Progenitor cell of endocrine pancreas (in vitro differentiated cells): ENCODE results near the gene PECR. TPM values are rescaled to one million over a fixed set of nuclear protein-coding genes. Genes with fewer than 3 reads are reported as not detected.

Experiments
- DNase-seq: peaks from one replicate; pipeline ENCODE4 v3.0.0; 2021; ENCODE audit warnings: low spot score; ENCODE audit not compliant: unreplicated experiment
- H3K27ac Mint-ChIP-seq: 2 replicates; pipeline ENCODE4 v1.8.0; 2021; ENCODE audit warnings: mild to moderate bottlenecking, moderate library complexity, mixed read lengths
- H3K27me3 Mint-ChIP-seq: 2 replicates; pipeline ENCODE4 v1.8.0; 2021; ENCODE audit warnings: mixed read lengths
- H3K36me3 Mint-ChIP-seq: 2 replicates; pipeline ENCODE4 v1.8.0; 2022; ENCODE audit warnings: mixed read lengths; ENCODE audit not compliant: insufficient read depth
- H3K4me1 Mint-ChIP-seq: 2 replicates; pipeline ENCODE4 v1.8.0; 2021; ENCODE audit warnings: low read depth, mixed read lengths
- H3K4me3 Mint-ChIP-seq: 2 replicates; pipeline ENCODE4 v1.8.0; 2021; ENCODE audit warnings: low read depth, mild to moderate bottlenecking, moderate library complexity, mixed read lengths
- H3K9me3 Mint-ChIP-seq: 2 replicates; pipeline ENCODE4 v1.8.0; 2021; ENCODE audit warnings: low read depth, mixed read lengths
- total RNA-seq: library from RNA; stranded (reverse); gene quantifications from 2 replicates; pipeline ENCODE4 v1.2.1, GENCODE V29; 2021
- TF ChIP-seq, protein P1 (sequence below): fragments of 200-600 bp; sonication (generic); IDR thresholded peaks from one replicate; pipeline ENCODE4 v1.5.0; 2021; ENCODE audit warnings: antibody characterized with exemption, mild to moderate bottlenecking; ENCODE audit not compliant: unreplicated experiment

PECR gene
- total RNA-seq, 1 donor from 2014 or later: 14.2 TPM

DNA sequence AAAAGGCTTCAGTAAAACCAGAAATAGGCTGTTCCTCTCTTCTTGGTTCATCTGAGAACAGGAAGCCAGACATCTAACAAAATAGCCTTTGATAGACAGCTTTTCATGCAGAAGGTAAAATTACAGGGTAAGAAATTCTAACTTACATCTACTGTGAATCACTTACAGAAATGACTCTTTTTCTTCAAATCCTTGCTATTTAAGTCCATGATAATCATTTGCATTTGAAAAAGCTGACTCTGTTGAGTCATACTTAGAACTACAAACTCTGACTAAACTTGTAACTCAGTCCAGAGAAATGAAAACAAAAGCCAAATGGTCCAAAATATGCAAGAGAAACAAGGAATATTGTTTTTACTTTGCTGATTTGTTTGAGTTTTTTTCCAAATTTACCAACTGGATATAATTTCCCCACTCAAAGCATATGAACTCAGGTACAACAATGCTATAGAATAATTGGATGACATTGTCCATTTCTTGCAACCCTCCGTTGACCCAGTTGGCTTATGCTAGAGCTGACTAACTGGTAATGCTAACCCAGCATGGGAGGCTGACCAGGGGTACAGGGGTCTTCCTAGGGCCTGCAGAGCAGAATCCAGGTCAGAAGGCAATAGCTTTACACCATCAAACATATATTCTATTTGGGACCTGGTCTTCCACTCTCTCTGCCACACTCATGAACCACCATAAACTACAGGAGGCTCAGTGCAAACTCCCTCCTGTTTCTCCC lies 49.5 kb downstream of the PECR start:
- Mint-ChIP-seq H3K36me3 (peaks cover 3% of the 10 kb centered on the region), H3K9me3 (no peaks in the 10 kb centered on the region), H3K27me3 (no peaks in the 10 kb centered on the region), H3K4me1 (no peaks in the 10 kb centered on the region), H3K4me3 (no peak overlapping the region), H3K27ac (no peak overlapping the region)
- TF ChIP-seq, protein P1, sequence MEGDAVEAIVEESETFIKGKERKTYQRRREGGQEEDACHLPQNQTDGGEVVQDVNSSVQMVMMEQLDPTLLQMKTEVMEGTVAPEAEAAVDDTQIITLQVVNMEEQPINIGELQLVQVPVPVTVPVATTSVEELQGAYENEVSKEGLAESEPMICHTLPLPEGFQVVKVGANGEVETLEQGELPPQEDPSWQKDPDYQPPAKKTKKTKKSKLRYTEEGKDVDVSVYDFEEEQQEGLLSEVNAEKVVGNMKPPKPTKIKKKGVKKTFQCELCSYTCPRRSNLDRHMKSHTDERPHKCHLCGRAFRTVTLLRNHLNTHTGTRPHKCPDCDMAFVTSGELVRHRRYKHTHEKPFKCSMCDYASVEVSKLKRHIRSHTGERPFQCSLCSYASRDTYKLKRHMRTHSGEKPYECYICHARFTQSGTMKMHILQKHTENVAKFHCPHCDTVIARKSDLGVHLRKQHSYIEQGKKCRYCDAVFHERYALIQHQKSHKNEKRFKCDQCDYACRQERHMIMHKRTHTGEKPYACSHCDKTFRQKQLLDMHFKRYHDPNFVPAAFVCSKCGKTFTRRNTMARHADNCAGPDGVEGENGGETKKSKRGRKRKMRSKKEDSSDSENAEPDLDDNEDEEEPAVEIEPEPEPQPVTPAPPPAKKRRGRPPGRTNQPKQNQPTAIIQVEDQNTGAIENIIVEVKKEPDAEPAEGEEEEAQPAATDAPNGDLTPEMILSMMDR: no peak
- DNase-seq: no peak

DNA sequence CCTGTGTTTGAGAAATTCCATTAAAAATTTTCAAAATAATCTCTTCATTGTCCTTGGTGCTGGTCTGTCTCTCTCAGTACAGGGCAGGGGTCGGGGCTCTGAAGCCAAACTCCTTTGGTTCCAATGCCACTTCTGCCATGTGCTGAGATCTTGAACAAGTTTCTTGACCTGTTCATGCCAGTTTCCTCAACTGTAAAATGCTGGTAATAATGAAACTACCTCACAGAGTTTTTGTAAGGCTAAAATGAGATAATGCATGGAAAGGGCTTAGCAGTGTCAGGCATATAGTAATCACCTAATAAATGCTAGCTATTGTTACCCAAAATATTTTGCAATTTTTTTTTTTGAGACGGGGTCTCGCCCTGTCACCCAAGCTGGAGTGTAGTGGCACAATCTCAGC lies 51.4 kb downstream of the PECR start:
- no peak overlapping the region for H3K4me3 Mint-ChIP-seq
- H3K27ac Mint-ChIP-seq: no peak overlapping the region
- TF ChIP-seq, protein P1: no peak
- no peaks in the 10 kb centered on the region for H3K27me3 Mint-ChIP-seq
- H3K36me3 Mint-ChIP-seq: peaks cover 3% of the 10 kb centered on the region
- H3K9me3 Mint-ChIP-seq: no peaks in the 10 kb centered on the region
- no peak for DNase-seq
- no peaks in the 10 kb centered on the region for H3K4me1 Mint-ChIP-seq

DNA sequence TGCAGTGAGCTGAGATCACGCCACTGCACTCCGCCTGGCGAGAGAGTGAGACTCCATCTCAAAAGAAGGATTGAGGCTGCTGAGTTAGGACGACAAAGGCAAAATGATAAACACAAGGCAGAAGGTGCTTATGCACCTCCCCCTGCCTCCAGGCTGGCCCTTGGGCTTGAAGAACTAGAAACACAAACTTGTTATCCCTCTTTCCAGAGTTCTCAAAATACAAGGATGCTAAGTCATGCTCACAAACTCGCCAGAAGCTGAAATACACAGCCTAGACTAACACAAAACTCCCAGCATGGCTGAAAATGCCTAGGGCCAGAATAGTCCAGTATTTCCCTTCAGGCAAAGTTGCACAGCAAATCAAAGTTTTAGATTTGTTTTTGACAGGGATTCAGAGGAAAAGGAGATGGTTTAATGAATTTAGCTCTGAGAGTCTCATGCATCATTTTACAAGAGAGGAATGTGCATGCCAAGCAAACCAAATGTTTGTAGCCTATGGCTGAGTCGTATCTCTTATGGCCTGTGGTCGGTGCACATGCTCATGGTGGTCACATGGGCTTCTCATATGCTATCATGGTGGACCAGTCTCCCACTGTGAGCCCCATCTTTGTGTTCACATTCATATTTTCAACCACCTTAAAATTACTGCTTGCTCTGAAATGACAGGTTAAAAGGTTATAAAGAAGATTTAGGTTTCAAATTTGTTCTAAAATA lies 52.0 kb downstream of the PECR start:
- H3K4me1 Mint-ChIP-seq: no peaks in the 10 kb centered on the region
- no peak for DNase-seq

DNA sequence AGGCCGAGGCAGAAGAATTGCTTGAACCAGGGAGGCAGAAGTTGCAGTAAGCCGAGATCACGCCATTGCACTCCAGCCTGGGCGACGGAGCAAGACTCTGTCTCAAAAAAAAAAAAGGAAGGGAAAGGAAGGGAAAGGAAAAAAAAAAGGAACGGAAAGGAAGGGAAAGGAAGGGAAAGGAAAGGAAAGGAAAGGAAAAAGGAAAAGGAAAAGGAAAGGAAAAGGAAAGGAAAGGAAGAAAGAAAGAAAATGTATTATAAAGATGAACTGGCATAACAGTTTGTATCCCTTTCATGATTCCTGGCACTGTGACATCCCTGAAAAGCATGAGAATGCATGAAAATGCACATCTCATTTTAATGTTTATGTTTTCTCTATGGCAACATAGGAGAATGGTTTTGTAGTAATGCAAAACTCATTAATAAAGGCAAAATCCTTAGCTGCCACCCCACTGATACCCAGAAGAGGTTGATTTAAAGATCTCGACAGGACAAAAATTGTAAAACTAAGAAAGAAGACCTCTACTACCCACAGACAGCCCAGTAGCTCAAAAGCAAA lies 56.8 kb downstream of the PECR start:
- Mint-ChIP-seq H3K27ac (no peak overlapping the region), H3K9me3 (no peaks in the 10 kb centered on the region), H3K4me3 (no peak overlapping the region), H3K36me3 (peaks cover 3% of the 10 kb centered on the region), H3K27me3 (no peaks in the 10 kb centered on the region), H3K4me1 (no peaks in the 10 kb centered on the region)
- no peak for DNase-seq
- TF ChIP-seq, protein P1: no peak

More for the DNA sequence above, 52.0 kb downstream of the PECR start:
- H3K9me3 Mint-ChIP-seq: no peaks in the 10 kb centered on the region
- H3K36me3 Mint-ChIP-seq: peaks cover 3% of the 10 kb centered on the region
- TF ChIP-seq, protein P1: no peak
- H3K27me3 Mint-ChIP-seq: no peaks in the 10 kb centered on the region
- H3K27ac Mint-ChIP-seq: no peak overlapping the region
- no peak overlapping the region for H3K4me3 Mint-ChIP-seq

DNA sequence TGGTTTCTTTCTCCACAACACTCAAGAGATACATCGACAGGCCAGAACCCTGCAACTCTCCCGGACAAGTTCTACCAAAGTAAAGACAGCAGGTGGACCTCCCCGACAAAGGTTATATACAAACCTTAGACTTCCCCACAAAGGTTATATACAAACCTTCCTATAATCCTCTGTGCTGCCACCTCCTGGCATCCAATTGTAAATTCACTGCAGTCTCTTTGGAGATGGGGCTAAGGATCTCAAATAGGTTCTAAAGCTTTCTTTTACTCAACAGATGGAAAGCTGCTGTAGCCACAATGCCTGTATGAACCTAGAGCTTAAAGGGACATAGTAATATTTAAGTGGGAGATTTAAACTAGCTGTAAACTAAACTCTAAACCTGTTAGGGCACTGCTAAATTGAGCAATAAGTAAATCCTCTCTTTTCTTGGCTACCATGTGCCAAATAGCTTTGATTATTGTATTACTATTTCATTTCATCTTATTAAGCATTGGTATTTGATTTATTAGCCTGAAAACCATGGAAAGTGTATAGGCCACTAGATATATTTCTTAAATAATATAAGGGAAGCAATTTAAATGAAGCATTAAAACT lies 58.5 kb downstream of the PECR start:
- DNase-seq: no peak

More for the DNA sequence above, 58.5 kb downstream of the PECR start:
- H3K27me3 Mint-ChIP-seq: no peaks in the 10 kb centered on the region
- TF ChIP-seq, protein P1: peak; percentile 70
- H3K4me3 Mint-ChIP-seq: no peak overlapping the region
- H3K9me3 Mint-ChIP-seq: no peaks in the 10 kb centered on the region
- H3K4me1 Mint-ChIP-seq: no peaks in the 10 kb centered on the region
- peaks cover 1% of the 10 kb centered on the region for H3K36me3 Mint-ChIP-seq
- H3K27ac Mint-ChIP-seq: no peak overlapping the region
